ENCODE data around the gene MMP23B. TPM values are rescaled to one million over a fixed set of nuclear protein-coding genes. Genes with fewer than 3 reads are reported as not detected.

MMP23B gene
- polyA plus RNA-seq, 3 donors = 0.21 to 1.5 (median 0.24) TPM

DNA sequence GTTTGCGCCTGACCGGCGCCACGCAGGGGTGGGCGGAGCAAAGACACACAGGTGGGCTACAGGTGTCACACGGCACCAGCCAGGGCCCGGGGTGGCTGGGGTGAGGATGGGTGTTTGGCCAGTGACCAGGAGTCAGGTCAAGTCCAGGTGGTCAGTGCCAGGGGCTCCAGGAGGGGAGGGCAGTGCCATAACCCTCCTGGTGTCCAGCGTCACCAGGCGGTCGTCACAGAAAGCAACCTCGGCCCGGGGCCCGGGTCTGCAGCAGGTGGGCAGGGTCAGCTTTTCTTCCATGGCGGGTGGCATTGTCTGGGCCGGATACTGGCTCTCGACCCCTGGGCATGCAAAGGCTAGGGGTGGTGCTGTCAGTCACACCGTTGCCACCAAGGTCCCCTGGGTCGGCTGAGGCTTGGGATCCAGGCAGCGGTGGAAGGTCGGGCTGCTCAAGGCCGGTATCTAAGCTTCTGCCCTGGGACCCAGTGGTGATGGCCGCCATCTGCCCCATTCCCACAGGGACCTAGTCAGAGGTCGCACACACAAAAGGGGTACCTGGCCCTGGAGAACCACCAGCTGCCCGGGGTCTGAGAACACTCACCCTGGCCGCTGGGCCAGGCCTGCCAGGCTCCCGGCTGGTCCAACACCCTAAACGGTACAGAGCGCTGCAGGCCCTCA lies 33.8 kb upstream of the MMP23B start:
- H3K4me3 Mint-ChIP-seq = peak overlapping the region; percentile 61 to 71
- peaks cover 32% of the 10 kb centered on the region for H3K4me1 Mint-ChIP-seq
- TF ChIP-seq, protein P1, sequence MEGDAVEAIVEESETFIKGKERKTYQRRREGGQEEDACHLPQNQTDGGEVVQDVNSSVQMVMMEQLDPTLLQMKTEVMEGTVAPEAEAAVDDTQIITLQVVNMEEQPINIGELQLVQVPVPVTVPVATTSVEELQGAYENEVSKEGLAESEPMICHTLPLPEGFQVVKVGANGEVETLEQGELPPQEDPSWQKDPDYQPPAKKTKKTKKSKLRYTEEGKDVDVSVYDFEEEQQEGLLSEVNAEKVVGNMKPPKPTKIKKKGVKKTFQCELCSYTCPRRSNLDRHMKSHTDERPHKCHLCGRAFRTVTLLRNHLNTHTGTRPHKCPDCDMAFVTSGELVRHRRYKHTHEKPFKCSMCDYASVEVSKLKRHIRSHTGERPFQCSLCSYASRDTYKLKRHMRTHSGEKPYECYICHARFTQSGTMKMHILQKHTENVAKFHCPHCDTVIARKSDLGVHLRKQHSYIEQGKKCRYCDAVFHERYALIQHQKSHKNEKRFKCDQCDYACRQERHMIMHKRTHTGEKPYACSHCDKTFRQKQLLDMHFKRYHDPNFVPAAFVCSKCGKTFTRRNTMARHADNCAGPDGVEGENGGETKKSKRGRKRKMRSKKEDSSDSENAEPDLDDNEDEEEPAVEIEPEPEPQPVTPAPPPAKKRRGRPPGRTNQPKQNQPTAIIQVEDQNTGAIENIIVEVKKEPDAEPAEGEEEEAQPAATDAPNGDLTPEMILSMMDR (IDR thresholded peaks at IDR 0.05) = no peak
- Histone ChIP-seq H4K20me1 (ENCODE audit: insufficient read depth, low read length) (no peaks in the 10 kb centered on the region), H3K27me3 (ENCODE audit: control insufficient read depth in 2 of 2, insufficient read depth in 2 of 2, low read length in 2 of 2) (peaks cover 0 to 26% of the 10 kb centered on the region in 2 donors), H3K4me1 (ENCODE audit: control insufficient read depth in 1 of 2, insufficient read depth in 2 of 2, low read length in 2 of 2) (peaks cover 34 to 54% of the 10 kb centered on the region in 2 donors), H3K4me3 (replicated peaks in 1 of 3; ENCODE audit: low read depth in 2 of 3, low read length in 3 of 3) (no peak overlapping the region), H3K79me2 (ENCODE audit: insufficient read depth, low read length) (no peaks in the 10 kb centered on the region), H3K9me3 (replicated peaks in 1 of 2; ENCODE audit: control insufficient read depth in 1 of 2, insufficient read depth in 1 of 2, low read length in 2 of 2) (no peaks in the 10 kb centered on the region), H2AFZ (ENCODE audit: insufficient read depth, low read depth, low read length, poor library complexity, severe bottlenecking) (no peak overlapping the region), H3K9ac (ENCODE audit: insufficient read depth, low read length, poor library complexity, severe bottlenecking) (no peak overlapping the region), H3K27ac (ENCODE audit: low read depth in 1 of 2, low read length in 2 of 2) (no peak overlapping the region), H3K4me2 (replicated peaks; ENCODE audit: extremely low read depth, low read length, poor library complexity, severe bottlenecking) (no peak overlapping the region), H3K36me3 (replicated peaks in 1 of 2; ENCODE audit: control insufficient read depth in 1 of 2, insufficient read depth in 2 of 2, low read length in 2 of 2) (no peaks in the 10 kb centered on the region)
- peaks cover 0 to 2% (median 0%) of the 10 kb centered on the region in 7 donors for H3K9me3 Mint-ChIP-seq
- intact Hi-C loops (cut with micrococcal nuclease) = no loop called here
- H3K27ac Mint-ChIP-seq = no peak overlapping the region
- WGBS (ENCODE audit: insufficient coverage) = 94% methylated on average over 25 of the region's 28 CpGs
- H3K27me3 Mint-ChIP-seq (ENCODE audit: low read depth in 3 of 3) = peaks cover 10 to 17% (median 11%) of the 10 kb centered on the region in 3 donors
- DNase-seq = no peak
- no peaks in the 10 kb centered on the region for H3K36me3 Mint-ChIP-seq

DNA sequence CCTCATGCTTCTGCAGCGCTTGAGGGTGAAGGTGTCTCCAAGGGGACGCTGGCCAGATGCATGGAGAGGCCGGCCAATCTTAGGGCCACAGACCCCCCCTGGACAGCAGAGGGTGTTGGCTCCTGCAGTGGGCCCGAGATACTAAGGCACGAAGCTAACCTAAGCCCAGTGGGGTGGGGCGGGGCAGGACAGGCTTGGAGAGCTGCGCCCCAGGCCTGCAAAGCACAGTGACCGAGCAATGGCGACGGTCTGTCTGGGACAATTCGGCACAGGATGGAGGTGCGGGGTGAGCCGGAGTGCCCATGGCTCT lies 33.3 kb upstream of the MMP23B start:
- Mint-ChIP-seq H3K9me3 (peaks cover 0 to 2% (median 0%) of the 10 kb centered on the region in 7 donors), H3K4me1 (peaks cover 34% of the 10 kb centered on the region), H3K36me3 (no peaks in the 10 kb centered on the region), H3K27me3 (ENCODE audit: low read depth in 3 of 3) (peaks cover 7 to 17% (median 11%) of the 10 kb centered on the region in 3 donors), H3K27ac (no peak overlapping the region), H3K4me3 (peak overlapping the region; percentile 71 to 82)
- H3K27ac ChIP-seq (ENCODE audit: low read depth in 1 of 2, low read length in 2 of 2) = no peak overlapping the region
- H3K4me3 ChIP-seq (replicated peaks in 1 of 3; ENCODE audit: low read depth in 2 of 3, low read length in 3 of 3) = no peak overlapping the region
- no peaks in the 10 kb centered on the region for H3K9me3 ChIP-seq (replicated peaks in 1 of 2; ENCODE audit: control insufficient read depth in 1 of 2, insufficient read depth in 1 of 2, low read length in 2 of 2)
- intact Hi-C loops (cut with micrococcal nuclease) = no loop called here
- TF ChIP-seq, protein P1 (IDR thresholded peaks at IDR 0.05) = no peak
- no peaks in the 10 kb centered on the region for H4K20me1 ChIP-seq (ENCODE audit: insufficient read depth, low read length)
- no peaks in the 10 kb centered on the region for H3K36me3 ChIP-seq (replicated peaks in 1 of 2; ENCODE audit: control insufficient read depth in 1 of 2, insufficient read depth in 2 of 2, low read length in 2 of 2)
- H2AFZ ChIP-seq (ENCODE audit: insufficient read depth, low read depth, low read length, poor library complexity, severe bottlenecking) = no peak overlapping the region
- H3K27me3 ChIP-seq (ENCODE audit: control insufficient read depth in 2 of 2, insufficient read depth in 2 of 2, low read length in 2 of 2) = peaks cover 0 to 26% of the 10 kb centered on the region in 2 donors
- H3K4me1 ChIP-seq (ENCODE audit: control insufficient read depth in 1 of 2, insufficient read depth in 2 of 2, low read length in 2 of 2) = peaks cover 34 to 55% of the 10 kb centered on the region in 2 donors
- 98% methylated on average over 10 of the region's 13 CpGs for WGBS (ENCODE audit: insufficient coverage)
- no peak overlapping the region for H3K4me2 ChIP-seq (replicated peaks; ENCODE audit: extremely low read depth, low read length, poor library complexity, severe bottlenecking)
- H3K79me2 ChIP-seq (ENCODE audit: insufficient read depth, low read length) = no peaks in the 10 kb centered on the region
- no peak overlapping the region for H3K9ac ChIP-seq (ENCODE audit: insufficient read depth, low read length, poor library complexity, severe bottlenecking)
- DNase-seq = no peak

Measured in CD14-positive monocyte (primary cell).